K562 (cell line): Measurements from ENCODE around the gene SPG21. TPM values are rescaled to one million over a fixed set of nuclear protein-coding genes. Genes with fewer than 3 reads are reported as not detected.

Experiments used
- CCAR2 ChIP-seq: fragments of 200-400 bp; formaldehyde crosslinking; IDR thresholded peaks from 2 replicates; pipeline ENCODE4 v1.6.1; 2017; ENCODE audit warnings: mild to moderate bottlenecking, low read depth, low read length
- DACH1 ChIP-seq: fragments of 450-650 bp; IDR thresholded peaks from 2 replicates; pipeline ENCODE4 v1.6.1; 2018; ENCODE audit not compliant: partially characterized antibody
- E2F8 ChIP-seq: fragments of 450-650 bp; IDR thresholded peaks from 2 replicates; pipeline ENCODE4 v1.7.1; 2018; ENCODE audit warnings: mild to moderate bottlenecking, low read depth; ENCODE audit not compliant: partially characterized antibody
- GMEB1 ChIP-seq: fragments of 250-450 bp; sonication (Bioruptor Pico); IDR thresholded peaks from 2 replicates; pipeline ENCODE4 v1.4.0; 2020; ENCODE audit warnings: mild to moderate bottlenecking
- HOMEZ ChIP-seq: fragments of 250-450 bp; sonication (Bioruptor Pico); IDR thresholded peaks from 2 replicates; pipeline ENCODE4 v1.4.0; 2020; ENCODE audit warnings: mild to moderate bottlenecking, moderate library complexity
- NFXL1 ChIP-seq: fragments of 450-650 bp; formaldehyde crosslinking; IDR thresholded peaks from 2 replicates; pipeline ENCODE4 v1.4.0; 2021; ENCODE audit warnings: mild to moderate bottlenecking
- PHB2 ChIP-seq: fragments of 450-650 bp; IDR thresholded peaks from 2 replicates; pipeline ENCODE4 v1.6.1; 2017; ENCODE audit warnings: low read depth
- PHF20 ChIP-seq: fragments of 450-650 bp; IDR thresholded peaks from 2 replicates; pipeline ENCODE4 v1.6.1; 2018; ENCODE audit not compliant: partially characterized antibody
- POU5F1 ChIP-seq: fragments of 150-350 bp; IDR thresholded peaks from 2 replicates; pipeline ENCODE4 v1.6.1; 2014; ENCODE audit warnings: borderline replicate concordance, low read length, low read depth, mild to moderate bottlenecking; ENCODE audit not compliant: partially characterized antibody
- RBM17 ChIP-seq: fragments of 200-400 bp; formaldehyde crosslinking; IDR thresholded peaks from 2 replicates; pipeline ENCODE4 v1.6.1; 2017; ENCODE audit warnings: low read depth, mild to moderate bottlenecking, low read length, borderline replicate concordance
- SAP30 ChIP-seq: fragments of 200-600 bp; sonication (generic); IDR thresholded peaks from 2 replicates; pipeline ENCODE4 v1.6.1; 2012; ENCODE audit warnings: borderline replicate concordance, low read depth, mild to moderate bottlenecking, moderate library complexity, low read length, control low read depth, inconsistent platforms; ENCODE audit not compliant: insufficient read depth, poor library complexity, severe bottlenecking
- THAP12 ChIP-seq: fragments of 250-450 bp; sonication (Bioruptor Pico); IDR thresholded peaks from 2 replicates; pipeline ENCODE4 v1.9.0; 2021; ENCODE audit warnings: mild to moderate bottlenecking, inconsistent platforms
- ZNF511 ChIP-seq: sonication (generic); formaldehyde crosslinking; IDR thresholded peaks from 2 replicates; pipeline ENCODE4 v1.8.0; 2022; ENCODE audit warnings: mild to moderate bottlenecking, missing genetic modification reagents
- polyA plus RNA-seq, 8 experiments: library from polyadenylated mRNA; depleted of rRNA in 4 of 8; stranded (reverse) in 5 of 8; unstranded in 3 of 8; fragments of >200 nt; fragmentation: Nextera tagmentation in 2 of 8; fragmentation: Illumina TruSeq in 1 of 8; extraction: Ambion mirVana in 2 of 8; extraction: Trizol in 1 of 8; gene quantifications; 2 replicates each; pipeline versions ENCODE4 v1.2.1 to v1.2.3, GENCODE V29; 2011 to 2014; ENCODE audit warnings: inconsistent platforms in 1 of 8, missing spikeins in 1 of 8
- total RNA-seq, 7 experiments: library from RNA; depleted of rRNA in 6 of 7; stranded (reverse); fragments of >200 nt in 6 of 7; fragmentation: Illumina TruSeq in 2 of 7; extraction: Trizol in 2 of 7; gene quantifications; 2 replicates each; pipeline versions ENCODE4 v1.2.1 to v1.2.3, GENCODE V29; 2011 to 2021; ENCODE audit warnings: low replicate concordance in 1 of 7

Gene SPG21
- total and polyA plus RNA-seq, 9 of the 15 experiments (the other 6 are each of a cell fraction or from before 2014, with no cell fraction given) = 22.8 to 98.8 (median 65.1) TPM

GRCh38 chr15:65028921-65029735 lies 39.4 kb upstream of the SPG21 start, which contains the start of gene MTFMT (continued):
- peak; percentile 71; the same call in 1 of the 2 replicates for TF ChIP-seq THAP12 (CRISPR knock-in tag)
- no peak for TF ChIP-seq E2F8
- no peak for TF ChIP-seq GMEB1 (CRISPR knock-in tag)
- no peak for TF ChIP-seq RBM17
- TF ChIP-seq PHB2 = no peak
- no peak for TF ChIP-seq HOMEZ (CRISPR knock-in tag)
- peak; percentile 73 for TF ChIP-seq PHF20
- TF ChIP-seq CCAR2 = no peak
- no peak for TF ChIP-seq ZNF511 (CRISPR knock-in tag)
- no peak for TF ChIP-seq POU5F1
- no peak for TF ChIP-seq DACH1
- no peak for TF ChIP-seq NFXL1 (CRISPR knock-in tag)
- TF ChIP-seq SAP30 = peak; percentile 31
